ENCODE measurements around the gene EHBP1.

EHBP1 gene

DNA sequence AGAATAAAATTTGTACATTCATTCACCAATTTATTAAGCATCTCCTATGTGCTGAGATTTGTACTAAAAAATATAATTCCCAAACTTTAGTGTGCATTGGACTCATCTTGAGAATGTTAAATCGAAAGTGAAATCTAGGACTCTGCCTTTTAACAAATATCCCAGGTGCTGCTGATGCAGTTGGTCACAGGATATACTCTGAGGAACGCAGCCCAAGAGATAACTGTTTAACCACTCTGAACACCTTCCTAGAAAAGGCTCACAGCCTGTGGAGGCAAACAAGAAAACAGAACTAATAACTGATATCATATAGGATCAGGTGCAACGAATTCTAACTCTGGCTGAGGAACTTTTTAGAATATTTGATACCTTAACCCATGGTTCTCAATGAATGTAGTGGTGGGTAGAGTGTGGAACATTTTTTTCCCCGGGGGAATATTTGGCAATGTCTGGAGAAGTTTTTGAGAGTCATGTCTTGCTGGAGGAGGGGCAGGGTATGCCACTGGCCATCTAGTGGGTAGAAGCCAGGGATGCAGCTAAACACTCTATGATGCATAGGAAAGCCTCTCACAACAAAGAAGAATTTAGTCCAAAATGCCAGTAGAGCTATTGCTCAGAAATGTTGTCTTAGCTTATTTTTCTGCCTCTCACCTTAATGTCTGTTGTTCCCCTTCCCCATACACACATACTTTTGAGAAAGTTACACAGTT, 96.5 kb downstream of the EHBP1 start:
- Mint-ChIP-seq H3K27me3 (ENCODE audit: low read depth, poor library complexity) (no peaks in the 10 kb centered on the region), H3K9me3 (peaks cover 16% of the 10 kb centered on the region), H3K36me3 (ENCODE audit: low read depth) (peaks cover 23% of the 10 kb centered on the region), H3K27ac (no peak overlapping the region), H3K4me3 (no peak overlapping the region), H3K4me1 (no peaks in the 10 kb centered on the region)
- no peak for DNase-seq
- TF ChIP-seq, protein P1, sequence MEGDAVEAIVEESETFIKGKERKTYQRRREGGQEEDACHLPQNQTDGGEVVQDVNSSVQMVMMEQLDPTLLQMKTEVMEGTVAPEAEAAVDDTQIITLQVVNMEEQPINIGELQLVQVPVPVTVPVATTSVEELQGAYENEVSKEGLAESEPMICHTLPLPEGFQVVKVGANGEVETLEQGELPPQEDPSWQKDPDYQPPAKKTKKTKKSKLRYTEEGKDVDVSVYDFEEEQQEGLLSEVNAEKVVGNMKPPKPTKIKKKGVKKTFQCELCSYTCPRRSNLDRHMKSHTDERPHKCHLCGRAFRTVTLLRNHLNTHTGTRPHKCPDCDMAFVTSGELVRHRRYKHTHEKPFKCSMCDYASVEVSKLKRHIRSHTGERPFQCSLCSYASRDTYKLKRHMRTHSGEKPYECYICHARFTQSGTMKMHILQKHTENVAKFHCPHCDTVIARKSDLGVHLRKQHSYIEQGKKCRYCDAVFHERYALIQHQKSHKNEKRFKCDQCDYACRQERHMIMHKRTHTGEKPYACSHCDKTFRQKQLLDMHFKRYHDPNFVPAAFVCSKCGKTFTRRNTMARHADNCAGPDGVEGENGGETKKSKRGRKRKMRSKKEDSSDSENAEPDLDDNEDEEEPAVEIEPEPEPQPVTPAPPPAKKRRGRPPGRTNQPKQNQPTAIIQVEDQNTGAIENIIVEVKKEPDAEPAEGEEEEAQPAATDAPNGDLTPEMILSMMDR (IDR thresholded peaks at IDR 0.05), result no peak

DNA sequence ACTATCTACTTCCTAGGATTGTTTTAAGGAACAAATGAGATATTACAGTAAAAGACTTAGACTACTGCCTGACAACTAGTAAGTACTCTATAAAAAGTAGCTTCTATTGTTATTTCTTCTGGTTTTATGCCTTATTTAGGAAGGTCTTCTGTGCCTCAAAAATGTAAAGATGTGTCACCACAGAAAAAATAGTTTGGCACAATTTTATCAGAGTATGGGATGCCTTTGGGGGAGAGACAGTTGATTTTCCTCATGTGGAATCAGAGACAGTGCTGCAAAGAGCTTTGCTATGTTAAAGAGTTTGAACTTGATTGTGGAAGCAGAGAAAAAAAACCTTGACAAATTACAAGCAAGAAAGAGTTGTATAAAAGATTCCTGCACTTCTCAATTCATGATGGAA, 98.4 kb downstream of the EHBP1 start:
- H3K27ac Mint-ChIP-seq, result no peak overlapping the region

DNA sequence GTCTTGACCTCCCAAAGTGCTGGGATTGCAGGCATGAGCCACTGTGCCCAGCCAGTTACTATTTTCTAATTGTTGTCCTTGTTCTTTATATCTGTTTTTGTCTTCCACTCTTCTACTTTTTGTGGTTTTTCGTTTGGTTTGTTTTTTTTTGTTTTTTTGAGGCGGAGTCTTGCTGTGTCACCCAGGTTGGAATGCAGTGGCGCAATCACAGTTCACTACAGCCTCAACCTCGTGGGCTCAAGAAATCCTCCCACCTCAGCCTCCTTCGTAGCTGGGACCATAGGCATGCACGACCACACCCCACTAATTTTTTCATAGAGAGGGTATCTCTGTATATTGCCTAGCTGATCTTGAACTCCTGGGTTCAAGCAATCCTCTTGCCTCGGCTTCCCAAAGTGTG, 100.7 kb downstream of the EHBP1 start:
- H3K9me3 Mint-ChIP-seq, result peaks cover 34% of the 10 kb centered on the region
- TF ChIP-seq, protein P1 (IDR thresholded peaks at IDR 0.05), result no peak
- H3K36me3 Mint-ChIP-seq (ENCODE audit: low read depth), result peaks cover 41% of the 10 kb centered on the region
- no peak for DNase-seq
- no peaks in the 10 kb centered on the region for H3K27me3 Mint-ChIP-seq (ENCODE audit: low read depth, poor library complexity)
- H3K4me1 Mint-ChIP-seq, result no peaks in the 10 kb centered on the region
- no peak overlapping the region for H3K27ac Mint-ChIP-seq
- no peak overlapping the region for H3K4me3 Mint-ChIP-seq

More for the DNA sequence above, 98.4 kb downstream of the EHBP1 start:
- TF ChIP-seq, protein P1 (IDR thresholded peaks at IDR 0.05), result no peak
- Mint-ChIP-seq H3K36me3 (ENCODE audit: low read depth) (peaks cover 41% of the 10 kb centered on the region), H3K27me3 (ENCODE audit: low read depth, poor library complexity) (no peaks in the 10 kb centered on the region), H3K4me1 (no peaks in the 10 kb centered on the region), H3K4me3 (no peak overlapping the region), H3K9me3 (peaks cover 34% of the 10 kb centered on the region)
- DNase-seq, result no peak

DNA sequence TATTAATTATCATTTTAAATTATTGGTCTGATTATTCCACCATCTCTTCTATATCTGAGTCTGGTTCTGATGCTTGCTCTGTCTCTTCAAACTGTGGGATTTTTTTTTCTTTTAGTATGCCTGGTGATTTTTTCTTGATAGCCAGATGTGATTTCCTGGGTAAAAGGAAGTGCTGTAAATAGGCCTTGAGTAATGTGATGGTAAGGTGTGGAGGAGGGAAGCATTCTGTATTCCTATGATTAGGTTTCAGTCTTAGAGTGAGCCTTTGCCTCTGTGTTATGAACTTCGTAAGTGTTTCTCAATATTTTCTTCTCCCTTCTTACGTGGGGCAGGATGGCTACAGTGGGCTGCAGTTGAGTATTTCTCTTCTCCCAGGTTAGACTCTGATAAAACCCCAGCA, 103.0 kb downstream of the EHBP1 start:
- no peak overlapping the region for H3K27ac Mint-ChIP-seq
- H3K4me3 Mint-ChIP-seq, result no peak overlapping the region
- TF ChIP-seq, protein P1 (IDR thresholded peaks at IDR 0.05), result no peak
- no peak for DNase-seq
- H3K36me3 Mint-ChIP-seq (ENCODE audit: low read depth), result peaks cover 41% of the 10 kb centered on the region
- H3K4me1 Mint-ChIP-seq, result no peaks in the 10 kb centered on the region
- no peaks in the 10 kb centered on the region for H3K27me3 Mint-ChIP-seq (ENCODE audit: low read depth, poor library complexity)
- peaks cover 34% of the 10 kb centered on the region for H3K9me3 Mint-ChIP-seq

DNA sequence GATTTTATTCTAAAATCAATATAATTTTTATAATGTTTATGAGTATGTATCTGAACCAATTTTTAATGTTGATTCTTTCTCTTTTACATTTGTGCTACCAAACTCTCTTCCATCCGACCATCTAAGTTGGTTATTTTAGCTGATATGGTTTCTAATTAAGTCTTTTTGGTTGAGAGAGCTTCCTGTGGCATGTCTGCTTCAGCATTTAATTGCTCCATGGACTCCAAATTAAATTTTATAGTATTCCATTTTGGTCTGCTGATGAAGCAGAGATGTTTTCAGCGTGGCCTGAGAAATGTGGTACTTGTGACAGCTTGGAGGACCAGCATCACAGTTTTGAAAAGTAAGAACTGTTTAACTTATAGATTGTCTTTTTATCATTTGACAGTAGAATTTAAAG, 105.6 kb downstream of the EHBP1 start:
- no peak for DNase-seq
- H3K9me3 Mint-ChIP-seq, result peaks cover 26% of the 10 kb centered on the region
- H3K36me3 Mint-ChIP-seq (ENCODE audit: low read depth), result peaks cover 27% of the 10 kb centered on the region
- H3K4me1 Mint-ChIP-seq, result no peaks in the 10 kb centered on the region
- H3K27ac Mint-ChIP-seq, result no peak overlapping the region
- no peaks in the 10 kb centered on the region for H3K27me3 Mint-ChIP-seq (ENCODE audit: low read depth, poor library complexity)
- H3K4me3 Mint-ChIP-seq, result no peak overlapping the region
- TF ChIP-seq, protein P1 (IDR thresholded peaks at IDR 0.05), result no peak

DNA sequence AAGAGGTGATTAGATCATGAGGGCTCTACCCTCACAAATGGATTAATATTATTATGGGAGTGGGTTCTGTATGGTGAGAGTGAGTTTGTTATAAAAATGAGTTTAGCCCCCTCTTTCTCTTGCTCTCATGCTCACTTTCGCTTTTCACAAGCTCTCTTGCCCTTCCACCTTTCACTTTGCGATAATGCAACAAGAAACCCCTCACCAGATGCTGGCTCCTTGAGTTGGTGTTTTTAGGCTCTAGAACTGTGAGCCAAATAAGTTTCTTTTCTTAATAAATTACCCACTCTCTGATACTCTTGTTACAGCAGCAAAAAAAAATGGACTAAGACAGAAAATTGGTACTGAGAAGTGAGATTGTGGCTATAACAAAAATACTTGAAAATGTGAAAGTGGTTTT, 106.5 kb downstream of the EHBP1 start:
- no peak for DNase-seq
- TF ChIP-seq, protein P1 (IDR thresholded peaks at IDR 0.05), result no peak
- no peak overlapping the region for H3K27ac Mint-ChIP-seq
- peaks cover 18% of the 10 kb centered on the region for H3K9me3 Mint-ChIP-seq
- H3K4me3 Mint-ChIP-seq, result no peak overlapping the region
- H3K4me1 Mint-ChIP-seq, result no peaks in the 10 kb centered on the region
- peaks cover 18% of the 10 kb centered on the region for H3K36me3 Mint-ChIP-seq (ENCODE audit: low read depth)
- no peaks in the 10 kb centered on the region for H3K27me3 Mint-ChIP-seq (ENCODE audit: low read depth, poor library complexity)
